GM12891 (cell line): ENCODE measurements around the gene PRXL2B.
"Not testable (repeated sequence)": the region's sequence is repeated elsewhere in the genome, so short reads cannot be mapped to it uniquely, and the experiment has no call there.

Source experiments
- DNase-seq: peaks from one replicate; pipeline ENCODE4 v3.0.0; 2011; ENCODE audit warnings: low spot score; ENCODE audit not compliant: insufficient read length
- FAIRE-seq: peaks from 2 replicates; lab custom pipeline; 2011; peaks lifted over from hg19 to GRCh38; lab: Jason Lieb, UNC
- PAX5 ChIP-seq: IDR thresholded peaks from 2 replicates; pipeline ENCODE4 v1.6.1; 2011; ENCODE audit warnings: low read length, moderate library complexity, mild to moderate bottlenecking; ENCODE audit not compliant: insufficient read depth, severe bottlenecking
- POLR2A ChIP-seq: IDR thresholded peaks from 2 replicates; pipeline ENCODE4 v1.6.1; 2011; ENCODE audit warnings: low read depth, low read length, control low read depth
- POLR2AphosphoS5 ChIP-seq: IDR thresholded peaks from 2 replicates; pipeline ENCODE4 v1.6.1; 2011; ENCODE audit warnings: low read depth, low read length, control low read depth
- POU2F2 ChIP-seq: IDR thresholded peaks from 2 replicates; pipeline ENCODE4 v1.6.1; 2011; ENCODE audit warnings: low read depth, mild to moderate bottlenecking, control low read depth, low read length, moderate library complexity
- SPI1 ChIP-seq: IDR thresholded peaks from 2 replicates; pipeline ENCODE4 v1.6.1; 2011; ENCODE audit warnings: low read depth, low read length, control low read depth
- TAF1 ChIP-seq: IDR thresholded peaks from 2 replicates; pipeline ENCODE4 v1.6.1; 2011; ENCODE audit warnings: low read depth, low read length, control low read depth

Gene PRXL2B

DNA sequence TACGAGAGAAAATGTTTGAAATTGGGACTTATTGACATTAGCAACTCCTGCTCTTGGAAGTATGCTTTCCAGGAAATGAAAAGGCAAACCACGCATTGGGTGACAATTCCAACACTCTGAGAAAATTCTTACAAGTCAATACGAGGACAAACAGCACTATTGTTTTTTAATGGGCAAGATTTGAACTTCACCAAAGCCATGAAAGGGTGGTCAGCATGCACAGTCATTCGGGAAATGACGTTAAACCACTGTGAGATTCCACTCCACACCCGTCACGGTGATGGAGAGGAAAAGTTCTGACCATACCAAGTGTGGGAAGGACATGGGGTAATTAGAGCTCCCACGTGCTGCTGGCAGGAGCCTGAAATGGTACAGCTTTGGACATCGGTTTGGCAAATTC, 12.2 kb upstream of the PRXL2B start:
- FAIRE-seq (no peak), DNase-seq (no peak)
- TF ChIP-seq POLR2A, result no peak
- TF ChIP-seq PAX5, result no peak
- no peak for TF ChIP-seq SPI1
- TF ChIP-seq TAF1, result no peak

DNA sequence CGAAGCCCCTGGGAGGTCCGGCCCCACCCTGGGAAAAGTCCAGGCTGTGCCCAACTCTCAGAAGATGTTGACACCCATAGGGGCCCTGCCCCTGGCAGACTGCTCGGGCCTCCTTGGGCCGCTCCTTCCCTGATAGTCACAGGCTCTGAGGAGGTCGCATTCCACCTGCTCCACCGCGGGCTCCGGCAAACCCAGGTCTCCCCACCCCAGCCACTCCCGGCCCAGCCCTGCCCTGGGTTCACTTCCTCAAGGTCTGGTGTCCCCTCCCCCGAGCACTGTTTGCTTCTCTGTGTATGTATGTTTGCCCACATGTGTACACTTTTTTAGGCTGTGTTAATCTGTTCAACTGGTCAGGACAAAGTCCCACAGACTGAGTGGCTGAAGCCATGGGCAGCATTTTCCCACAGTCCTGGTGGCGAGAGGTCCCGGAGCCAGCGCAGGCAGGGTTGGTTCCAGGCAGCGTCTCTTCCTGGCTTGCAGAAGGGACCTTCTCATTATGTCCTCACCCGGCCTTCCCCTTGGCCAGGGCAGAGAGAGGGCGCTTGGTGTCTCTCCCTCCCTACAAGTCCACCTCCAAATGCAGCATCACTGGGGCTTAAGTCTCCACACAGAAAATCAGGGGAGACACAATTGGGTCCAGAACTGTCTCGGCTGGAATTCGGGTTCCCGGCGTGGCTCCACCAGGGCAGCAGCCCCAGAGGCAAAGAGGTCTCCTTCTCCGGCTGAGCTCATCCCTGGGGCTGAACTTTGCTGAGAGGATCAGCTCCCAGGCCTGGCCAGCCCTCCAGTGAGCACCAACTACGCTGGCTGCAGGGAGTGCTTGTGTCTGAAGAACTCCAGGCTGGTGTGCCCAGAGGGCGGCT, 10.5 kb upstream of the PRXL2B start:
- DNase-seq (no peak), FAIRE-seq (no peak)
- TF ChIP-seq TAF1 (no peak), PAX5 (no peak), POU2F2 (no peak), SPI1 (0 out of 2 replicates have a peak, but pooled peaks have one; percentile 46), POLR2AphosphoS5 (no peak), POLR2A (no peak)

DNA sequence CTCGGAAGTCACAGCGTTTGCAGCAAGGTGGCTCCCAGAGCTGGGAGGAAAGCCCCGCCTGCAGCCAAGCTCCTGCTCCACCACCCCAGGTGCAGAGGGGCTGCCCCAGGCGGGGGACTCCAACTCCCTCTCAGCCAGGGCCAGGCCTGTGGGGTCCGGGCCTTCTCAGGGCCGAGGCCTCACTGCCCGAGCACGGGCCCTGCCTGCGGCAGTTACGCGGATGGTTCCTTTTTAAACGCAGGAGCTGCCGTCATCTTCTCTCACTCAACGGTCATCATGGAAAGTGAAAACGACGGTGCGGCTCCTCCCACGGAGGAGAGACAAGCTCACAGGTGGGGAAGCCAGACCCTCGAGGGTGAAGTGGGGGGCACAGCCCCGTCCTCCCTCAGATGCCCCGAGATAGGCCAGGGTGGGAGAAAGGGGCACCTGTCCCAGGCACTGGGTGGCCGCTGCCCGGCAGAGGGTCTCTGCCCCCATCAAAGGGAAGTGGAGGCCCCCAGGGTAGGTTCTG, 9.0 kb upstream of the PRXL2B start:
- not testable (repeated sequence) for FAIRE-seq, DNase-seq

DNA sequence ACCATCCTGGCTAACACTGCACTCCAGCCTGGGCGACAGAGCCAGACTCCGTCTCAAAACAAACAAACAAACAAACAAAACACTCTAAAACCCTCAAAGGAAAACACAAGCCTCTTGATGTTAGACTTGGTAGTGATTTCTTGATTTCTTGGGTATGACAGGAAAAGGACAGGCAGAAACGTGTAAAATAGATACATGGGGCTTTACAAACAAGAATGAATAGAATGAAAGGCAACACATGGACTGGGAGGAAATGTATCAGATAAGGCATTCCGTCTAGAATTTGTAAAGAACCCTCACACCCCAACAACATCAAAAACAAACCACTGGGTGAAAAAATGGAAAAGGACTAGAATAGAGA, 7.8 kb upstream of the PRXL2B start:
- no peak for DNase-seq
- no peak for TF ChIP-seq POLR2A
- TF ChIP-seq PAX5, result no peak
- TF ChIP-seq POLR2AphosphoS5, result no peak
- TF ChIP-seq POU2F2, result no peak
- TF ChIP-seq SPI1, result no peak
- TF ChIP-seq TAF1, result no peak
- FAIRE-seq, result peak; percentile 62

DNA sequence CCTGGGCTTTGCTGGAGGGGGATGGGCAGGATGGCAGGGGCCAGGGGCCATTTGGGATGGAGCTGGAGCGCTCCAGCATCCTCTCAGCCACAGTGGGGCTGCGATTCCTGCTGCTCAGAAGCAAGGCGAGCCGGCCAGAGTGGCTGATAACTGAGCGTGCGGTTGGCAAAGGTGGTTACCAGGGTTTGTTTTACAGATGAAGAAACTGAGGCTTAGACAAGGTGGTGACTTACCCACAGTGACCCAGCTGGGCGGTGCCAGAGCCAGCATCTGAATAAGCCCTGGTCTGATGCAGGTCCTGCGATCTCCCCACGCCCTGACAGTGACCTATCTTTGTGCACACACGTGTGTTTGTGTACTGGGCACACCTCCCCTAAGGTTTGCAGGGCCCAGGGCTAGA, 5.9 kb upstream of the PRXL2B start:
- FAIRE-seq (peak; percentile 28), DNase-seq (no peak)
- TF ChIP-seq POLR2AphosphoS5 (no peak), SPI1 (no peak), PAX5 (no peak), POLR2A (no peak), TAF1 (no peak), POU2F2 (no peak)

DNA sequence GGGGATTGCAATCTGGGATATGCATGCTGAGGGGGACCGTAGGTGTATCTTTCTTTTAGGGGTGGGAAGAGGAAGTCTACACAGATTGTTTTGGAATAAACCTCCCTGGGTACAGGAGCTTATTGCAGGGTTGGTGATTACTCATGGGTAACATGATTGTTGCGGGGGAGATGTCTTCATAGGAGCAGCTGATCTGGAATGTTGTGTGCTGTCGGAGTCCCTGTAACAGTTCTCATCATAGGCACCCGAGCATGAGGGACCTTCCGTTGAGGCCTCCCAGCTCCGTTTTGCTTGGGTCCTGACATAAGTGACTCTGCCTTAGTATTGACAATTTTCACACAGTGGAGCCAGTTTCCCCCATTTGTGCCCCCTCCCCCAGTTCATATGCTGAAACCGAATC, 4.2 kb upstream of the PRXL2B start:
- FAIRE-seq (no peak), DNase-seq (no peak)
- TF ChIP-seq SPI1, result no peak
- no peak for TF ChIP-seq POLR2A
- TF ChIP-seq PAX5, result no peak
- TF ChIP-seq TAF1, result no peak
- no peak for TF ChIP-seq POLR2AphosphoS5
- TF ChIP-seq POU2F2, result no peak

DNA sequence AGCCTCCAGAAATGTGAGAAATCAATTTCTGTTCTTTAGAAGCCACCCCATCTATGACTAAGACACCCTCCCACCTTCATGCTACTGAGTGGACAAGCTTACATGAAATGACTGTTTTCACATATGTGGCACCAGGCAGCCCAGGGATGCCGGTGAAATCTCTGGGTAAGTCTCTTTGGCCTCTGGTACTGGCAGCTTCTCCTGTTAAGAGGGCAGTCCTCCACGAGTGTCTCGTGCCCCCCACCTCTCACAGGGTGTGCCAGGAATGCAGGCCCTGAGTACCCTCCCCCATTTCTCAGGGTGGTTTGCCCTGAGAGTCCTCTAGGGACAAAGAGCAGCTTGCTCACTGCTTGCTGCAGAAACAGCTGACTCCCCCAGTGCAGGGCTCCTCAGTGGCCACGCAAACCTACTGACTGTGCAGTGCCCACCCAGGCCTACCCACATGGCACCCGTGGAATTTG, 3.2 kb upstream of the PRXL2B start:
- peak; percentile 26 for FAIRE-seq
- TF ChIP-seq SPI1 (no peak), TAF1 (no peak), PAX5 (no peak), POLR2A (no peak), POLR2AphosphoS5 (no peak), POU2F2 (no peak)
- DNase-seq, result no peak

DNA sequence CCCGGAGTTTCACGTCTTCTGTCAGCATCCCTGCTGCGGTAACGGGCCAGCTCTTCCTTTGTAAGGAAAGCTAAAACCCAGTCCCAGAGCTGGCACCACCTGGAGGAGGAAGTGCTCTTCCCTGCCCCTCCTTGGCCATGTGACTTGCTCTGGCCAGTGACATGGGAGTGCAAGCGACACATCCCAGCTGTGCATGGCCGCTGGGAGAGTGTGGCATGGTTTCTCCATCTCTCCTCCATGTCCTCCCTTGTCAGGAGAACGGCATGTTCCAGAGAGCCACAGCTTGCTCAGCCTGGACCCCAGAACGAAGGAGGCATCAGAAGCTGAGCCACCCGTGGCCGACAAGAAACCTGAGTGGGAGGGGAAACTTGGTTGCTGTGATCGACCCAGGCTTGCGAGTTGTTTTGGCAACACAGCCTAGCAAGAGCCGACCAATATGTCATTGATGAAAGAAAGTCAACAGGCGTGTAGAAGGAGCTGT, 2.7 kb upstream of the PRXL2B start:
- no peak for TF ChIP-seq SPI1
- TF ChIP-seq TAF1, result no peak
- FAIRE-seq (peak; percentile 5), DNase-seq (no peak)

DNA sequence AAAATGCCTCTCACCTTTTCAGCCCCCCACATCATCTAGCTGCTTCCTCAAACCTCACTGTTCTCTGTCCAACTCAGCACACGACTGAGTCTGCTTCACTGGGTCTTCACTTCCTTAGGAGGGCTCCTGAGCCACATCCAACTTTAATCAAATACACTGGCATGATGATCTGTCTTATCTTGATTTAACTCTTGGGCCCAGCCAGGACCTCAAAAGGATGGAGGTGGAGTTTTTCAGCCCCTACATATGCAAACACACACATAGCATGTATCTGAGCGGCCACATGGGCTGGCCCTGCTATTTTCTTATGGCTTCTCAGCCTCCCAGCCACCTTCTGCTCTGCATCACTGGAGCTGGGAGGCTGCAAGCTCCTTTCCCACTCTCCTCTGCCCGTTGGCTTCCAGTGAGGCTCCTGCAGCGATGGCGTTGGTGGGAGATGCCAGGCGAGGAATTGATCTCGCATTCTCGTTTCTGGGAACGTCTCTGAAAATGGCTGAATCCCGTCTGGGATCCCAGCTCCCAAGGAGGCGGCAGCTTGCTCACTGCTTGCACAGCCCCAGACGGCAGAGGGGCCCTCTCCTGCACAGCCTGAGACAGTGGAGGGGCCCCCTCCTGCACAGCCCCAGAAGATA, 1.8 kb upstream of the PRXL2B start:
- DNase-seq, result no peak
- TF ChIP-seq PAX5 (no peak), TAF1 (no peak), POU2F2 (no peak), SPI1 (no peak), POLR2AphosphoS5 (no peak), POLR2A (no peak)
- peak; percentile 58 for FAIRE-seq

DNA sequence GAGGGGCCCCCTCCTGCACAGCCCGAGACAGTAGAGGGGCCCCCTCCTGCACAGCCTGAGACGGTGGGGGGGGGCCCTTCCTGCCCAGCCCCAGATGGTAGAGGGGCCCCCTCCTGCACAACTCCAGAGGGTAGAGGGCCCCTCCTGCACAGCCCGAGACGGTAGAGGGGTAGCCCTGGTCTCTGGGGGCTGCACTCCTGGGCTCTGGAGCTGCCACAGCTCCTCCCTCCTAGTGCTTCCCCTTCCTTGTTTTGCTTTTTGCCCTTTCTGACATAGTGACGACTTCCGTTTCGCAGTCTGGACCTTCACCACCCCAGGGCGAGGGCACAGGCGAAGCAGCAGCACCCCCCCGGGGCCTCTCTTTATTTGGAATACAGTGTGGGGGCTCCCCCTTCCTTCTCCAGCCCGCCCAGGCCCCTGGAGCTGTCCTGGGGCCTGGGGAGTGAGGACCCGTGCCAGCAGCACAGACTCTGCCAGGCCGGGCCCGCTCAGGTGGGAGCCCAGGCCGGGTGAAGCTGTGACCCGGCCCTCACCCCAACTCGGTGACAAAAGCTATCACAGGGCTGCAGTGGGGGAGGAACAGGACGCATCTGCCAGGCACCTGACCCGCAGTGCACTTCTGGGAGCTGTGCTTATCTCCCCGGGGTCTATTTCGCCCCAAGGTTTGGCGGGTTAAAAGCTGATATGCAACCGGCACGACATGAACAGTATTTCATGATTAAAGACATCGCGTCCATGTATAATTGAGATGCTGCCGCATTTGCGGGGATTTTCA, 1.1 kb upstream of the PRXL2B start:
- peak; percentile 74 for DNase-seq
- TF ChIP-seq SPI1 (peak; percentile 29), POU2F2 (no peak), PAX5 (no peak), POLR2A (peak; percentile 52)
- peak; percentile 91 for FAIRE-seq
